SK-N-SH treated with all-trans-retinoic acid at 6 μM for 48 hours (cell line): Measurements from ENCODE around the gene DEAF1.

ENCODE experiments used
- BACH2 ChIP-seq: fragments of 250-450 bp; sonication (Bioruptor Pico); IDR thresholded peaks from 2 replicates; pipeline ENCODE4 v1.9.0; 2021; ENCODE audit warnings: mild to moderate bottlenecking, borderline replicate concordance
- CREB5 ChIP-seq: fragments of 250-450 bp; sonication (Bioruptor Pico); IDR thresholded peaks from 2 replicates; pipeline ENCODE4 v1.5.1; 2020; ENCODE audit warnings: low read depth, mild to moderate bottlenecking, moderate library complexity
- CSDC2 ChIP-seq: fragments of 250-450 bp; sonication (Bioruptor Pico); IDR thresholded peaks from 2 replicates; pipeline ENCODE4 v1.5.0; 2020; ENCODE audit warnings: mild to moderate bottlenecking, moderate library complexity
- GLIS3 ChIP-seq: fragments of 250-450 bp; sonication (Bioruptor Pico); IDR thresholded peaks from 2 replicates; pipeline ENCODE4 v1.5.0; 2020; ENCODE audit warnings: mild to moderate bottlenecking, moderate library complexity
- RARB ChIP-seq: fragments of 250-450 bp; sonication (Bioruptor Pico); IDR thresholded peaks from 2 replicates; pipeline ENCODE4 v1.8.0; 2021; ENCODE audit warnings: mild to moderate bottlenecking, moderate library complexity
- SNAI2 ChIP-seq: fragments of 250-450 bp; sonication (Bioruptor Pico); IDR thresholded peaks from 2 replicates; pipeline ENCODE4 v1.5.0; 2020; ENCODE audit warnings: mild to moderate bottlenecking, moderate library complexity
- TCF4 ChIP-seq: fragments of 250-450 bp; sonication (Bioruptor Pico); IDR thresholded peaks from 2 replicates; pipeline ENCODE4 v1.8.0; 2021; ENCODE audit warnings: mild to moderate bottlenecking, moderate library complexity, borderline replicate concordance
- TOX ChIP-seq: fragments of 250-450 bp; sonication (Bioruptor Pico); IDR thresholded peaks from 2 replicates; pipeline ENCODE4 v1.8.0; 2021; ENCODE audit warnings: mild to moderate bottlenecking, moderate library complexity, borderline replicate concordance
- ZFP3 ChIP-seq: fragments of 250-450 bp; sonication (Bioruptor Pico); IDR thresholded peaks from 2 replicates; pipeline ENCODE4 v1.5.0; 2020; ENCODE audit warnings: mild to moderate bottlenecking, moderate library complexity
- ZFP30 ChIP-seq: fragments of 450-650 bp; formaldehyde crosslinking; IDR thresholded peaks from 2 replicates; pipeline ENCODE4 v1.5.0; 2022; ENCODE audit warnings: mild to moderate bottlenecking, moderate library complexity
- ZNF70 ChIP-seq: fragments of 450-650 bp; formaldehyde crosslinking; IDR thresholded peaks from 2 replicates; pipeline ENCODE4 v1.5.0; 2020; ENCODE audit warnings: mild to moderate bottlenecking, moderate library complexity
- TF ChIP-seq, protein P1 (sequence below): fragments of 250-450 bp; sonication (Bioruptor Pico); IDR thresholded peaks from 2 replicates; pipeline ENCODE4 v1.8.0; 2020; ENCODE audit warnings: mild to moderate bottlenecking, moderate library complexity, borderline replicate concordance
- TF ChIP-seq, protein P2 (sequence below): fragments of 250-450 bp; sonication (Bioruptor Pico); IDR thresholded peaks from 2 replicates; pipeline ENCODE4 v1.8.0; 2021; ENCODE audit warnings: low read depth, mild to moderate bottlenecking, moderate library complexity, borderline replicate concordance
- TF ChIP-seq, protein P3 (sequence below): fragments of 250-450 bp; sonication (Bioruptor Pico); IDR thresholded peaks from 2 replicates; pipeline ENCODE4 v1.5.0; 2020; ENCODE audit warnings: mild to moderate bottlenecking, moderate library complexity

DNA sequence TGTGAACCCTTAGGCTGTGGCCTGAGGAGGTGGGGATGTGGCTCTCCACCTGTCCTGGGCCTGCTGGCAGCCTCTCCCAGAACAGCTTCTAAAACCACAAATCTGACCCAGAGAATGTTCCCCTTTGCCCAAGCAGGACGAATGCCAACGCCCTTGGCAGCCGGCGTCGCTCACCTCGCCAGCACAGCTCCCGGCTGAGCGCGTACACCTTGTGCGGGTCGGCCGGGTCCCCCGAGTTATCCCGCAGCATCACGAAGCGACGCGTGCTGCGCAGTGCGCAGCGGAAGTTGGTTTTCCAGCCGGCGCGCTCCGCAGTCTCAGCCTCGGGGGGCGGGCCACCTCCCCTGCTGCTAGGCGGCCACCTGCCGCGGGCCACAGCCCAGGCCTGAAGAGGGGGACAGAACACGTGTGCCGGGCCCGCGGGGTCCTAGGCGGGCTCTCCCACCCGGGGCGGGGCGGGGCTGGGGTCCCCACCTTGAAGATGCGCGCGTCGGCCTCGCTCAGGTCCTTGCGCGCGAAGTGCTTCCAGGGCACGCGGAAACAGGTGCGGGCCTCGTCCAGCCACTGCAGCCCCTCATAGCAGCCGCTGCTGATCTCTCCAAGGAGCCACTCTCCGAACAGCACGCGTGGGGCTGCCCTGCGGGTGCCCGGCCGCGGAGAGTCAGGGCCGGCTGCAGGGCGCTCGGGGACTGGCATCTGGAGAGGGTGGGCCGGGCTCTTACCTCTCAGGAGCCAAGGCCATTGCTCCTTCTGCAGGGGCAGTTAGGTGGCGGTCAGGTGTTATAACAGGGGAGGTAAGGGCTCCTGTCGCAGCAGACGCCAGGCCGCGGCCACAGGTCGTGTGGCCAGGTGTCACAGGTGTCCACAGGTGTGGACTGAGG lies 80.2 kb downstream of the DEAF1 start:
- no peak for TF ChIP-seq ZFP3 (CRISPR knock-in tag)
- TF ChIP-seq, protein P1, sequence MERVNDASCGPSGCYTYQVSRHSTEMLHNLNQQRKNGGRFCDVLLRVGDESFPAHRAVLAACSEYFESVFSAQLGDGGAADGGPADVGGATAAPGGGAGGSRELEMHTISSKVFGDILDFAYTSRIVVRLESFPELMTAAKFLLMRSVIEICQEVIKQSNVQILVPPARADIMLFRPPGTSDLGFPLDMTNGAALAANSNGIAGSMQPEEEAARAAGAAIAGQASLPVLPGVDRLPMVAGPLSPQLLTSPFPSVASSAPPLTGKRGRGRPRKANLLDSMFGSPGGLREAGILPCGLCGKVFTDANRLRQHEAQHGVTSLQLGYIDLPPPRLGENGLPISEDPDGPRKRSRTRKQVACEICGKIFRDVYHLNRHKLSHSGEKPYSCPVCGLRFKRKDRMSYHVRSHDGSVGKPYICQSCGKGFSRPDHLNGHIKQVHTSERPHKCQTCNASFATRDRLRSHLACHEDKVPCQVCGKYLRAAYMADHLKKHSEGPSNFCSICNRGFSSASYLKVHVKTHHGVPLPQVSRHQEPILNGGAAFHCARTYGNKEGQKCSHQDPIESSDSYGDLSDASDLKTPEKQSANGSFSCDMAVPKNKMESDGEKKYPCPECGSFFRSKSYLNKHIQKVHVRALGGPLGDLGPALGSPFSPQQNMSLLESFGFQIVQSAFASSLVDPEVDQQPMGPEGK (CRISPR knock-in tag): no peak
- TF ChIP-seq TOX (CRISPR knock-in tag): no peak
- TF ChIP-seq TCF4 (CRISPR knock-in tag): no peak
- TF ChIP-seq SNAI2 (CRISPR knock-in tag): no peak
- no peak for TF ChIP-seq BACH2
- no peak for TF ChIP-seq CREB5 (CRISPR knock-in tag)
- TF ChIP-seq RARB (CRISPR knock-in tag): no peak
- TF ChIP-seq, protein P2, sequence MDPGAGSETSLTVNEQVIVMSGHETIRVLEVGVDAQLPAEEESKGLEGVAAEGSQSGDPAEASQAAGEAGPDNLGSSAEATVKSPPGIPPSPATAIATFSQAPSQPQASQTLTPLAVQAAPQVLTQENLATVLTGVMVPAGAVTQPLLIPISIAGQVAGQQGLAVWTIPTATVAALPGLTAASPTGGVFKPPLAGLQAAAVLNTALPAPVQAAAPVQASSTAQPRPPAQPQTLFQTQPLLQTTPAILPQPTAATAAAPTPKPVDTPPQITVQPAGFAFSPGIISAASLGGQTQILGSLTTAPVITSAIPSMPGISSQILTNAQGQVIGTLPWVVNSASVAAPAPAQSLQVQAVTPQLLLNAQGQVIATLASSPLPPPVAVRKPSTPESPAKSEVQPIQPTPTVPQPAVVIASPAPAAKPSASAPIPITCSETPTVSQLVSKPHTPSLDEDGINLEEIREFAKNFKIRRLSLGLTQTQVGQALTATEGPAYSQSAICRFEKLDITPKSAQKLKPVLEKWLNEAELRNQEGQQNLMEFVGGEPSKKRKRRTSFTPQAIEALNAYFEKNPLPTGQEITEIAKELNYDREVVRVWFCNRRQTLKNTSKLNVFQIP (CRISPR knock-in tag): no peak
- TF ChIP-seq ZNF70 (CRISPR knock-in tag): no peak
- no peak for TF ChIP-seq ZFP30 (CRISPR knock-in tag)
- no peak for TF ChIP-seq GLIS3 (CRISPR knock-in tag)
- TF ChIP-seq, protein P3, sequence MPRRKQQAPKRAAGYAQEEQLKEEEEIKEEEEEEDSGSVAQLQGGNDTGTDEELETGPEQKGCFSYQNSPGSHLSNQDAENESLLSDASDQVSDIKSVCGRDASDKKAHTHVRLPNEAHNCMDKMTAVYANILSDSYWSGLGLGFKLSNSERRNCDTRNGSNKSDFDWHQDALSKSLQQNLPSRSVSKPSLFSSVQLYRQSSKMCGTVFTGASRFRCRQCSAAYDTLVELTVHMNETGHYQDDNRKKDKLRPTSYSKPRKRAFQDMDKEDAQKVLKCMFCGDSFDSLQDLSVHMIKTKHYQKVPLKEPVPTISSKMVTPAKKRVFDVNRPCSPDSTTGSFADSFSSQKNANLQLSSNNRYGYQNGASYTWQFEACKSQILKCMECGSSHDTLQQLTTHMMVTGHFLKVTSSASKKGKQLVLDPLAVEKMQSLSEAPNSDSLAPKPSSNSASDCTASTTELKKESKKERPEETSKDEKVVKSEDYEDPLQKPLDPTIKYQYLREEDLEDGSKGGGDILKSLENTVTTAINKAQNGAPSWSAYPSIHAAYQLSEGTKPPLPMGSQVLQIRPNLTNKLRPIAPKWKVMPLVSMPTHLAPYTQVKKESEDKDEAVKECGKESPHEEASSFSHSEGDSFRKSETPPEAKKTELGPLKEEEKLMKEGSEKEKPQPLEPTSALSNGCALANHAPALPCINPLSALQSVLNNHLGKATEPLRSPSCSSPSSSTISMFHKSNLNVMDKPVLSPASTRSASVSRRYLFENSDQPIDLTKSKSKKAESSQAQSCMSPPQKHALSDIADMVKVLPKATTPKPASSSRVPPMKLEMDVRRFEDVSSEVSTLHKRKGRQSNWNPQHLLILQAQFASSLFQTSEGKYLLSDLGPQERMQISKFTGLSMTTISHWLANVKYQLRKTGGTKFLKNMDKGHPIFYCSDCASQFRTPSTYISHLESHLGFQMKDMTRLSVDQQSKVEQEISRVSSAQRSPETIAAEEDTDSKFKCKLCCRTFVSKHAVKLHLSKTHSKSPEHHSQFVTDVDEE: no peak
- TF ChIP-seq CSDC2 (CRISPR knock-in tag): no peak
